ENCODE results near the gene DST. TPM values are rescaled to one million over a fixed set of nuclear protein-coding genes. Genes with fewer than 3 reads are reported as not detected.

The DST gene
- total and polyA plus RNA-seq, 2 of the 8 experiments (the other 6 are each of a cell fraction or from before 2014, with no cell fraction given): 49.4 to 116 TPM

DNA sequence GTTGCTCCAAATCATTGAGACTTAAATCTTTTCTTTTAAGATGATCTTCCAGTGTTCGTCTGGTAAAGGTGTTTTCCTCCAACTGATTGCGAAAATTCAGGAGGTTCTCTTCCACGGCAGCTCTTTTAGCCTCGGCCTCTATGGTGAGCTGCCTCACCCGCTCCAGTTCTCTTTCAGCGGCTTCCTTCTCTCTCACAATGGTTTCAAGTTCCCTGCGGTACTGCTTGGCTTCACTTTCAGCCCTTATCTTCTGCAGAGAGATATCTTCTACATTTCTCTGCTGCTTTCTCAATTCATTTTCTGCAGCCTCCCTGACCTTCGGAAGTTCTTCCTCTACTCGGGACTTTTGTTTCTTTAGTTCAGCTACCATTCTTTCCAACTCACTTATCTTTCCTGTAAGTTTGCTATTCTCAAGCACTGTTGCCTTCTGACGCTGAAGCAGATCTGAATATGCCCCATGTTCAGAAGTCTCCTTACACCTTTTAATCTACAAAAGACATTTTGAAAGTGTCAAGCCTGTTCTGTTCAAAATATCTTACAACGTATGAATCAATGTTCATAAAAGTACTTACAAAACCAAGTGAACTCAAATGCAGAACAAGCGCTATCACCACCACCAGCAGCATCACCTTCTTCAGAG, 22.3 kb downstream of the DST start:
- Histone ChIP-seq H3K4me3 (ENCODE audit: extremely low read depth in 1 of 4, insufficient read depth in 2 of 4, low read depth in 3 of 4, low read length in 4 of 4) (no peak overlapping the region), H3K23ac (ENCODE audit: insufficient read length) (no peak overlapping the region), H4K5ac (ENCODE audit: insufficient read length, low read depth, low read length) (no peak overlapping the region), H3K18ac (ENCODE audit: extremely low read depth, low read length) (no peak overlapping the region), H3K9me3 (ENCODE audit: insufficient read depth in 2 of 2, low read depth in 1 of 2, low read length in 1 of 2) (no peaks in the 10 kb centered on the region), H2BK15ac (ENCODE audit: low read length) (no peak overlapping the region), H3K79me1 (ENCODE audit: low read depth, low read length) (no peaks in the 10 kb centered on the region), H3K27ac (ENCODE audit: low read depth, low read length) (no peak overlapping the region), H2BK20ac (ENCODE audit: low read length) (no peak overlapping the region), H3K23me2 (ENCODE audit: low read depth, low read length) (no peaks in the 10 kb centered on the region), H2BK12ac (ENCODE audit: low read depth, low read length) (no peak overlapping the region), H3K27me3 (replicated peaks in 1 of 4; ENCODE audit: control insufficient read depth in 3 of 4, extremely low read depth in 1 of 4, insufficient read depth in 3 of 4, low read length in 3 of 4) (no peaks in the 10 kb centered on the region), H3K79me2 (ENCODE audit: control insufficient read depth in 1 of 2, insufficient read depth in 2 of 2, low read length in 2 of 2) (no peaks in the 10 kb centered on the region), H3K4ac (replicated peaks; ENCODE audit: insufficient read length, low read depth, low read length) (no peak overlapping the region), H3K4me1 (replicated peaks in 1 of 4; ENCODE audit: control insufficient read depth in 3 of 4, insufficient read depth in 4 of 4, low read length in 3 of 4) (no peaks in the 10 kb centered on the region), H2BK5ac (ENCODE audit: low read depth, low read length) (no peak overlapping the region), H4K91ac (replicated peaks; ENCODE audit: insufficient read length, low read length) (no peak overlapping the region), H3K14ac (ENCODE audit: insufficient read length) (no peak overlapping the region), H4K20me1 (replicated peaks in 1 of 2; ENCODE audit: control insufficient read depth in 1 of 2, insufficient read depth in 2 of 2, low read length in 2 of 2) (peaks cover 0 to under 1% of the 10 kb centered on the region in 2 experiments), H2AFZ (ENCODE audit: low read length) (no peak overlapping the region), H3K4me2 (ENCODE audit: insufficient read depth in 1 of 2, low read depth in 2 of 2, low read length in 2 of 2) (no peak overlapping the region), H2BK120ac (replicated peaks; ENCODE audit: low read depth, low read length) (no peak overlapping the region), H3K9ac (replicated peaks in 1 of 4; ENCODE audit: extremely low read depth in 1 of 4, low read depth in 3 of 4, low read length in 3 of 4) (no peak overlapping the region), H3K36me3 (ENCODE audit: control insufficient read depth in 2 of 4, insufficient read depth in 4 of 4, low read length in 3 of 4) (peaks cover 2 to 63% (median 20%) of the 10 kb centered on the region in 4 experiments), H4K8ac (ENCODE audit: extremely low read depth, insufficient read depth, low read length) (no peak overlapping the region), H3K56ac (replicated peaks; ENCODE audit: insufficient read length, low read depth, low read length) (no peak overlapping the region), H2AK5ac (ENCODE audit: low read depth, low read length) (no peak overlapping the region)
- DNase-seq (ENCODE audit: low read depth in 1 of 2, low spot score in 2 of 2): no peak
- TF ChIP-seq TBP (IDR thresholded peaks at IDR 0.05; ENCODE audit: low read depth, low read length) (no peak), TCF12 (IDR thresholded peaks at IDR 0.05; ENCODE audit: low read depth, low read length) (no peak), SAP30 (IDR thresholded peaks at IDR 0.05; ENCODE audit: insufficient read depth, insufficient replicate concordance, low read length) (no peak), SP2 (IDR thresholded peaks at IDR 0.05; ENCODE audit: low read length) (no peak)
- ChIA-PET CTCF (ENCODE audit: partially characterized antibody) (interaction anchor here (1.3 to 1.6 kb wide), 3 partner anchors 26 to 50 kb away, joined by 3 to 4 read pairs (median 3); no protein-coding TSS in a partner anchor), POLR2A (ENCODE audit: partially characterized antibody) (interaction anchor here (0.5 kb wide), 1 partner anchor 131 kb away, joined by 3 read pairs; no protein-coding TSS in a partner anchor)
- no peak for FAIRE-seq
- WGBS, 2 experiments (ENCODE audit: extremely low coverage in 1 of 2, insufficient coverage in 1 of 2, insufficient read length in 1 of 2, insufficient replicate concordance in 2 of 2, low coverage in 1 of 2, low lambda C conversion rate in 2 of 2, missing lambda C conversion rate in 1 of 2): 90% methylated on average over 12 of the region's 12 CpGs; no CpG with 5 or more reads in 1 of the 2 experiments
